GM21381 (cell line): ENCODE measurements around the gene TMEM87B.
"Not testable (repeated sequence)": the region's sequence is repeated elsewhere in the genome, so short reads cannot be mapped to it uniquely, and the experiment has no call there.

Source experiments
- ATAC-seq: cut with Tn5 transposase; IDR thresholded peaks from one replicate; pipeline ENCODE4 v1.9.1; 2021; ENCODE audit warnings: mild to moderate bottlenecking, moderate library complexity; ENCODE audit not compliant: unreplicated experiment

The TMEM87B gene

DNA sequence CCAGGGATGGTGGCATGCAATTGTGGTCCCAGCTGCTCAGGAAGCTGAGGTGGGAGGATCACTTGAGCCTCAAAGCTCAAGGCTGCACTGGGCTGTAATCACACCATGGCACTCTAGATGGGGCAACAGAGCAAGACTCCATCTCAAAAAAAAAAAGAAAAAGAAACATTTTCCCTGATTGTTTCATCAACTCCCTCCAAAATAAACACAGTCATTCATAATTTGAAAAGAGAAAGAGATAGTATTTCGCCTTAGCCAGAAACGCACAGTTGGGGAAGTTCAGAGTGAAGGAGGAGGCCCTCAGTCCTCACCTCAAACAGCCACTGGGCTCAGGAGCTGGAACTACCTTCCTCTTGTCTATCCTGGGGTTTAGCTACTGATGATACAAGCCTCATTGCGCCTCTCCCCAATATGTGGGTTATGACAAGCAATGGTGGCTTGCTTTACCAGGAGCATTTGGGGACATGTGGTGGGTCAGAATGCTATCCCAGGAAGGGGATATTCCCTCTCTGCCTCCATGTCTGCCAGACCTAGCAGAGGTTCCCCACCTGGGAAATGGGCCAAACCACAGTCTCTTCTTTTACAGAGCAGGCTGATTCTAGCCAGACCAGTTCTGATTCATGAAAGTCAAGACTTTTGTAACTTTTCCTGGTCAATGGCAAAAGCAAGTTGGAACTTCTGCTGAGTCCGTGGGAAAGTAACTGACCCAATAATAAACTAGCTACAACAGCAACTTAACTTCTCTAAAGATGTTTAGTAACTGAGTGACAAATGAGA, 22.2 kb upstream of the TMEM87B start:
- ATAC-seq: no peak

DNA sequence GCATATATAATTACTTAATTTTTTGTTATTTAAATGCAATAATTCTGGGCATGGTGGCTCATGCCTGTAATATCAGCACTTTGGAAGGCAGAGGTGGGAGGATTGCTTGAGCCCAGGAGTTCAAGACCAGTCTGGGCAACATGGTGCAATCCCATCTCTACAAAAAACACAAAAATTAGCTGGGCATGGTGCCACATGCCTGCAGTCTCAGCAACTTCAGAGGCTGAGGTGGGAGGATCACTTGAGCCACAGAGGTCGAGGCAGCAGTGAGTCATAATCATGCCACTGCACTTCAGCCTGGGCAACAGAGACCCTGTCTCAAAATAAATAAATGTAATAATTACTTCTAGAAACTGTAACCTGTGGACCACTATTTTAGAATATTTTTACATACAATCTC, 21.5 kb upstream of the TMEM87B start:
- ATAC-seq: no peak

DNA sequence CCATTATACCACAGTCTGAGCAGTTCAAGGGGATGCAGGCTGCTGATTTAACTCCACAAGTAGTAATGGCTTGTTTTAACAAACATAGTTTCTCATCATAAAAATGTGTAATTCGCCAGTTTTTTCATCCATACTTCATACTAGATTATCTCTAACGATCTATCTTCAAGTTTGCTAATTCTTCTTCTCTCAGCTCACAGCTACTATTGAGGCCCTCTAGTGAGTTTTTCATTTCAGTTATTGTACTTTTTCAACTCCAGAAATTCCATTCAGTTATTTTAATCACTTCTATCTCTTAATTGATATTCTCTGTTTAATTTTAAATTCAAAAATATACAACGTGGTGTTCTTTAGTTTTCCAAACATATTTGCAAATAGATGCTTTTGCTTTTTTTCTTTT, 20.1 kb upstream of the TMEM87B start:
- ATAC-seq: no peak

GRCh38 chr2:112035786-112036185, 19.3 kb upstream of the TMEM87B start:
- no peak for ATAC-seq

- not testable (repeated sequence) for ATAC-seq
Measured at GRCh38 chr2:112039556-112039955, 15.5 kb upstream of the TMEM87B start.

DNA sequence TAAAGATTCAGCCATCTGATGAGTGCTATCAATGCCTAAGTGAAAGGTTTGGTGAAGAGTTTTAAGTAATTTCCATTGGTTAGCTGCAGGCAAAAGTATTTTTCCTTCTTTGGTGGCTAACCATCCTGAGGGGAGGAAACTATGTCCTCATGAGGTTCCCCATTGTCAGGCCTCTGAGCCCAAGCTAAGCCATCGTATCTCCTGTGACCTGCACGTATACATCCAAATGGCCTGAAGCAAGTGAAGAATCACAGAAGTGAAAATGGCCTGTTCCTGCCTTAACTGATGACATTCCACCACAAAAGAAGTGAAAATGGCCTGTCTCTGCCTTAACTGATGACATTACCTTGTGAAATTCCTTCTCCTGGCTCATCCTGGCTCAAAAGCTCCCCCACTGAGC, 15.0 kb upstream of the TMEM87B start:
- ATAC-seq: not testable (repeated sequence)

DNA sequence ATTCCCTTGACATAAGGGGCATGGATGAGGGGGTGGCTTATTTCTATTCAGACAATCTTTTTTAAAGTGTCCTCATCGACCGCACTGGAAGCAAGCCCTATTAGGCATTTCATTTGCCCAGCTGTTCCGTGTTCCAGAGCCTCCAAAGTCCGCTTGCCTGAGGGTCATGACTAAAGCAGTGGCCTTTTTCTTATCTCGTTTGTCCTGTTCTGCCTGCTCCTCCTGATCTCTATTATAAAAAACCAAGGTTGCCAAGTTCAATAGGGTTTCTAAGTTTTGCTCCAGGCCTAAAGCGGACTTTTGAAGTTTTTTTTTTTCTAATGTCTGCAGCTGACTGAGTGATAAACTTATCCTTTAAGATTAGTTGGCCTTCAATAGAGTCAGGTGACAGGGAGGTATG, 13.6 kb upstream of the TMEM87B start:
- not testable (repeated sequence) for ATAC-seq

GRCh38 chr2:112045446-112046014, 9.5 kb upstream of the TMEM87B start:
- ATAC-seq: no peak

GRCh38 chr2:112046231-112046630, 8.8 kb upstream of the TMEM87B start:
- ATAC-seq: no peak

GRCh38 chr2:112047537-112048235, 7.4 kb upstream of the TMEM87B start:
- no peak for ATAC-seq

- ATAC-seq: no peak
Measured at GRCh38 chr2:112048236-112048592, 6.9 kb upstream of the TMEM87B start.

DNA sequence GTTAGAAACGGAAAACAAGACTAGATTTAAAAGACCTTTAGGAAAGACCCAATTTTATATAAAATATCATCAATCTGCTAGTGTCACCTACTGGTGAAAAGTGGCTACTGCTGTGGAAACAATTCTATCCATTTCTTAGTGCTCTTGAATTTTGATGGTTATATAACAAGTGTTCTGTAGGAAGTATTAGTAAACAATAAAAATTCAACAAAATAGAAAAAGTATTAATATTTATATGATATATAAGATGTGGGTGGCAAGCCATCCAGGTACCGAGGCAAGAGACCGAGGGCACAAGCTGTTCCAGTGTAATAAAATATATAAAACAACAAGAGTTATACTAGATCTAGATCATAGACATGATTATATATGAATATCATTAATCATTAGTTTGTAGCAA, 6.2 kb upstream of the TMEM87B start:
- ATAC-seq: no peak

DNA sequence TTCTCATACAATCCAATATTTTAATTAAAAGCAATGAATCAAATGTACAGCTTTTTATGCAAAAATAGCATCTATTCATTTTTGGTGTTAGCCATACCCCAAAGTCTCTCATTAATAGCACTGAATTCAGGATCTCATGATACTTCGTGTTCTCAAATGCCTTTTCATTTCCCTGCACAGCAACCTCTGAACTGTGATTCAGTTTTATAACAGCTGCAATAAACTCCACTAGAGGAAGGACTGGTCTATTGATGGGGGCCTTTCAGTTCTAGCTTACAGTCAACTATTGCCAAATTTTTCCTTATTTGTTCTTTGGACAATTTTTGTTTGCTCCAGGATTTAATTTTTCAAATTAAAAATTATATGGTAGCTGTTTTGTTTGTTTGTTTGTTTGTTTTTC, 4.8 kb upstream of the TMEM87B start:
- ATAC-seq: no peak

GRCh38 chr2:112053917-112054846, 887 bp upstream of the TMEM87B start:
- ATAC-seq: peak; percentile 60

GRCh38 chr2:112055730-112056625, 909 bp downstream of the TMEM87B start:
- peak; percentile 0 for ATAC-seq

DNA sequence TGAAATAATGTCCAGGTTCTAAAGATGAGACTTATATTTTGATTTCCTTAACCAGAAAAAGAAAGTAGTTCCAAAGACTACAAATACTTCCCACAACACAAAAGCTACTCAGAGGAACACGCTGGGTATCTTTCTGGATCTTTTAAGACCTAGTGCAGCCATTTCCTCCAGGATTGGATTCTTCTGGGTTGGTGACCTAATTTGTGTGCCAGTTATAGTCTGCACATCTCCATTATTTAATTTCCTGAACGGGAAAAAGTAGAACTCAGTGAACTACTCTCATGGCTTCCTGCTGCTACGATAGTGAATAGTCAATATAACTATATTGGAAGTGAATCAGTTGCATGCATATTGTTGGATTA, 1.5 kb downstream of the TMEM87B start:
- ATAC-seq: no peak

- ATAC-seq: no peak
Measured at GRCh38 chr2:112059671-112060070, 4.6 kb downstream of the TMEM87B start.

- no peak for ATAC-seq
Measured at GRCh38 chr2:112061299-112061698, 6.2 kb downstream of the TMEM87B start.

- ATAC-seq: no peak
Measured at GRCh38 chr2:112061840-112062239, 6.8 kb downstream of the TMEM87B start.

GRCh38 chr2:112062894-112063293, 7.8 kb downstream of the TMEM87B start:
- no peak for ATAC-seq
